K562 (cell line): ENCODE measurements around the gene PDIA3. TPM values are rescaled to one million over a fixed set of nuclear protein-coding genes. Genes with fewer than 3 reads are reported as not detected.

Source experiments
- microRNA counts: library from miRNA; unstranded; fragments of <30 nt; microRNA quantifications from one replicate; lab custom pipeline; 2016
- microRNA-seq: library from miRNA; unstranded; fragments of <30 nt; microRNA quantifications from one replicate; pipeline ENCODE4, GENCODE V29; 2018; ENCODE audit warnings: borderline microRNAs expressed
- polyA plus RNA-seq, 8 experiments: library from polyadenylated mRNA; depleted of rRNA in 4 of 8; stranded (reverse) in 5 of 8; unstranded in 3 of 8; fragments of >200 nt; fragmentation: Nextera tagmentation in 2 of 8; fragmentation: Illumina TruSeq in 1 of 8; extraction: Ambion mirVana in 2 of 8; extraction: Trizol in 1 of 8; gene quantifications; 2 replicates each; pipeline versions ENCODE4 v1.2.1 to v1.2.3, GENCODE V29; 2011 to 2014; ENCODE audit warnings: inconsistent platforms in 1 of 8, missing spikeins in 1 of 8
- small RNA-seq: library from RNA; depleted of rRNA; stranded (forward); fragments of <200 nt; gene quantifications from one replicate; pipeline ENCODE3, GENCODE V24; 2014
- total RNA-seq, 7 experiments: library from RNA; depleted of rRNA in 6 of 7; stranded (reverse); fragments of >200 nt in 6 of 7; fragmentation: Illumina TruSeq in 2 of 7; extraction: Trizol in 2 of 7; gene quantifications; 2 replicates each; pipeline versions ENCODE4 v1.2.1 to v1.2.3, GENCODE V29; 2011 to 2021; ENCODE audit warnings: low replicate concordance in 1 of 7

The PDIA3 gene
- total and polyA plus RNA-seq, 9 of the 15 experiments (the other 6 are each of a cell fraction or from before 2014, with no cell fraction given) = 13.5 to 386 (median 149) TPM

MicroRNA genes within 50 kb of the gene (microRNA counts, 767-probe panel; counts per million panel counts)
- microRNA hsa-miR-1282 (lab: Ali Mortazavi, UCI) = not detected

Small RNA genes lying within 50 kb of the gene (microRNA-seq; reads per million reads assigned to microRNA genes)
- gene MIR1282 = not detected

Small RNA genes lying within 50 kb of the gene (small RNA-seq; reads per million reads assigned to genes)
- gene MIR1282 (not detected), gene RNU6-353P (not detected), gene RNU6-354P (not detected)

Other genes with a start within 250 kb of the PDIA3 start
Only the 7 nearest of the 12 such genes appear.
- 4.9 and 8.4 TPM in 2 replicates for gene CKMT1A, start 52.6 kb upstream of the PDIA3 start, total RNA-seq (2014; rRNA removed)
- gene CKMT1A, start 52.6 kb upstream of the PDIA3 start, total RNA-seq (2014; rRNA removed; fragmentation: Illumina TruSeq; extraction: Trizol) = 2.6 and 4.6 TPM in 2 replicates
- 3.0 and 3.6 TPM in 2 replicates for gene CKMT1A, start 52.6 kb upstream of the PDIA3 start, total RNA-seq (2015; rRNA removed; fragmentation: Illumina TruSeq; extraction: Trizol)
- gene CKMT1A, start 52.6 kb upstream of the PDIA3 start, total RNA-seq (2021) = 8.3 and 8.4 TPM in 2 replicates
- 3.7 and 8.7 TPM in 2 replicates for gene CKMT1A, start 52.6 kb upstream of the PDIA3 start, polyA plus RNA-seq (2011; rRNA removed)
- gene CKMT1A, start 52.6 kb upstream of the PDIA3 start, polyA plus RNA-seq (2014; fragmentation: Illumina TruSeq; extraction: Trizol) = 7.8 and 10.7 TPM in 2 replicates
- 10 to 100 TPM in 1 of 2 experiments, 1 to 10 TPM in 1; 4.8 to 13.5 TPM for gene CKMT1A, start 52.6 kb upstream of the PDIA3 start, polyA plus RNA-seq (2014; fragmentation: Nextera tagmentation; extraction: Ambion mirVana)
- gene CKMT1A, start 52.6 kb upstream of the PDIA3 start, polyA plus RNA-seq (2014; rRNA removed) = 7.7 and 9.7 TPM in 2 replicates
- gene ELL3, start 30.5 kb downstream of the PDIA3 start, total RNA-seq (2014; rRNA removed) = 2.9 and 5.2 TPM in 2 replicates
- gene ELL3, start 30.5 kb downstream of the PDIA3 start, total RNA-seq (2014; rRNA removed; fragmentation: Illumina TruSeq; extraction: Trizol) = 1.9 and 2.6 TPM in 2 replicates
- 1.5 TPM in 2 replicates for gene ELL3, start 30.5 kb downstream of the PDIA3 start, total RNA-seq (2015; rRNA removed; fragmentation: Illumina TruSeq; extraction: Trizol)
- 0.80 and 1.9 TPM in 2 replicates for gene ELL3, start 30.5 kb downstream of the PDIA3 start, total RNA-seq (2021)
- gene ELL3, start 30.5 kb downstream of the PDIA3 start, polyA plus RNA-seq (2011; rRNA removed) = 0.96 and 2.6 TPM in 2 replicates
- 1.8 and 2.6 TPM in 2 replicates for gene ELL3, start 30.5 kb downstream of the PDIA3 start, polyA plus RNA-seq (2014; fragmentation: Illumina TruSeq; extraction: Trizol)
- 1 to 10 TPM; 2.9 to 3.6 TPM for gene ELL3, start 30.5 kb downstream of the PDIA3 start, polyA plus RNA-seq (2014; fragmentation: Nextera tagmentation; extraction: Ambion mirVana)
- gene ELL3, start 30.5 kb downstream of the PDIA3 start, polyA plus RNA-seq (2014; rRNA removed) = 3.0 and 3.9 TPM in 2 replicates
- gene SERF2, start 45.9 kb downstream of the PDIA3 start, total RNA-seq (2014; rRNA removed) = 504 and 539 TPM in 2 replicates
- 330 and 497 TPM in 2 replicates for gene SERF2, start 45.9 kb downstream of the PDIA3 start, total RNA-seq (2014; rRNA removed; fragmentation: Illumina TruSeq; extraction: Trizol)
- gene SERF2, start 45.9 kb downstream of the PDIA3 start, total RNA-seq (2015; rRNA removed; fragmentation: Illumina TruSeq; extraction: Trizol) = 505 and 539 TPM in 2 replicates
- gene SERF2, start 45.9 kb downstream of the PDIA3 start, total RNA-seq (2021) = 867 and 903 TPM in 2 replicates
- gene SERF2, start 45.9 kb downstream of the PDIA3 start, polyA plus RNA-seq (2011; rRNA removed) = 829 and 915 TPM in 2 replicates
- 1,117 and 1,415 TPM in 2 replicates for gene SERF2, start 45.9 kb downstream of the PDIA3 start, polyA plus RNA-seq (2014; fragmentation: Illumina TruSeq; extraction: Trizol)
- gene SERF2, start 45.9 kb downstream of the PDIA3 start, polyA plus RNA-seq (2014; fragmentation: Nextera tagmentation; extraction: Ambion mirVana) = 1,000 to 10,000 TPM; 2,726 to 3,360 TPM
- 1,025 and 1,310 TPM in 2 replicates for gene SERF2, start 45.9 kb downstream of the PDIA3 start, polyA plus RNA-seq (2014; rRNA removed)
- 0.24 TPM in 1 of 2 replicates, not detected in the other for gene SERINC4, start 53.8 kb downstream of the PDIA3 start, total RNA-seq (2014; rRNA removed)
- 0.13 TPM in 1 of 2 replicates, not detected in the other for gene SERINC4, start 53.8 kb downstream of the PDIA3 start, total RNA-seq (2014; rRNA removed; fragmentation: Illumina TruSeq; extraction: Trizol)
- 0.08 and 0.14 TPM in 2 replicates for gene SERINC4, start 53.8 kb downstream of the PDIA3 start, total RNA-seq (2015; rRNA removed; fragmentation: Illumina TruSeq; extraction: Trizol)
- 0.16 and 0.22 TPM in 2 replicates for gene SERINC4, start 53.8 kb downstream of the PDIA3 start, total RNA-seq (2021)
- 0.18 TPM in 2 replicates for gene SERINC4, start 53.8 kb downstream of the PDIA3 start, polyA plus RNA-seq (2011; rRNA removed)
- 0.06 and 0.18 TPM in 2 replicates for gene SERINC4, start 53.8 kb downstream of the PDIA3 start, polyA plus RNA-seq (2014; fragmentation: Illumina TruSeq; extraction: Trizol)
- gene SERINC4, start 53.8 kb downstream of the PDIA3 start, polyA plus RNA-seq (2014; fragmentation: Nextera tagmentation; extraction: Ambion mirVana) = under 1 TPM; 0.23 to 0.48 TPM
- gene SERINC4, start 53.8 kb downstream of the PDIA3 start, polyA plus RNA-seq (2014; rRNA removed) = 0.23 and 0.86 TPM in 2 replicates
- gene HYPK, start 54.2 kb downstream of the PDIA3 start, total RNA-seq (2014; rRNA removed) = 21.1 and 40.6 TPM in 2 replicates
- gene HYPK, start 54.2 kb downstream of the PDIA3 start, total RNA-seq (2014; rRNA removed; fragmentation: Illumina TruSeq; extraction: Trizol) = 6.5 and 7.2 TPM in 2 replicates
- 6.0 and 9.0 TPM in 2 replicates for gene HYPK, start 54.2 kb downstream of the PDIA3 start, total RNA-seq (2015; rRNA removed; fragmentation: Illumina TruSeq; extraction: Trizol)
- 23.7 and 27.7 TPM in 2 replicates for gene HYPK, start 54.2 kb downstream of the PDIA3 start, total RNA-seq (2021)
- gene HYPK, start 54.2 kb downstream of the PDIA3 start, polyA plus RNA-seq (2011; rRNA removed) = 25.8 and 28.0 TPM in 2 replicates
- gene HYPK, start 54.2 kb downstream of the PDIA3 start, polyA plus RNA-seq (2014; fragmentation: Illumina TruSeq; extraction: Trizol) = 17.5 and 26.1 TPM in 2 replicates
- gene HYPK, start 54.2 kb downstream of the PDIA3 start, polyA plus RNA-seq (2014; fragmentation: Nextera tagmentation; extraction: Ambion mirVana) = 1 to 10 TPM; 9.6 TPM
- 22.7 and 33.9 TPM in 2 replicates for gene HYPK, start 54.2 kb downstream of the PDIA3 start, polyA plus RNA-seq (2014; rRNA removed)
- gene MFAP1, start 78.3 kb downstream of the PDIA3 start, total RNA-seq (2014; rRNA removed) = 35.9 and 44.6 TPM in 2 replicates
- 64.1 and 72.5 TPM in 2 replicates for gene MFAP1, start 78.3 kb downstream of the PDIA3 start, total RNA-seq (2014; rRNA removed; fragmentation: Illumina TruSeq; extraction: Trizol)
- gene MFAP1, start 78.3 kb downstream of the PDIA3 start, total RNA-seq (2015; rRNA removed; fragmentation: Illumina TruSeq; extraction: Trizol) = 57.1 and 59.8 TPM in 2 replicates
- 34.3 and 37.1 TPM in 2 replicates for gene MFAP1, start 78.3 kb downstream of the PDIA3 start, total RNA-seq (2021)
- 25.1 and 37.4 TPM in 2 replicates for gene MFAP1, start 78.3 kb downstream of the PDIA3 start, polyA plus RNA-seq (2011; rRNA removed)
- 57.8 and 62.8 TPM in 2 replicates for gene MFAP1, start 78.3 kb downstream of the PDIA3 start, polyA plus RNA-seq (2014; fragmentation: Illumina TruSeq; extraction: Trizol)
- gene MFAP1, start 78.3 kb downstream of the PDIA3 start, polyA plus RNA-seq (2014; fragmentation: Nextera tagmentation; extraction: Ambion mirVana) = 10 to 100 TPM; 34.9 to 64.0 TPM
- gene MFAP1, start 78.3 kb downstream of the PDIA3 start, polyA plus RNA-seq (2014; rRNA removed) = 38.9 and 48.2 TPM in 2 replicates
- gene WDR76, start 80.6 kb downstream of the PDIA3 start, total RNA-seq (2014; rRNA removed) = 37.6 and 40.4 TPM in 2 replicates
- 69.5 and 85.1 TPM in 2 replicates for gene WDR76, start 80.6 kb downstream of the PDIA3 start, total RNA-seq (2014; rRNA removed; fragmentation: Illumina TruSeq; extraction: Trizol)
- gene WDR76, start 80.6 kb downstream of the PDIA3 start, total RNA-seq (2015; rRNA removed; fragmentation: Illumina TruSeq; extraction: Trizol) = 58.4 and 62.5 TPM in 2 replicates
- 43.7 and 46.3 TPM in 2 replicates for gene WDR76, start 80.6 kb downstream of the PDIA3 start, total RNA-seq (2021)
- 22.8 and 31.8 TPM in 2 replicates for gene WDR76, start 80.6 kb downstream of the PDIA3 start, polyA plus RNA-seq (2011; rRNA removed)
- gene WDR76, start 80.6 kb downstream of the PDIA3 start, polyA plus RNA-seq (2014; fragmentation: Illumina TruSeq; extraction: Trizol) = 47.7 and 58.6 TPM in 2 replicates
- 10 to 100 TPM in 1 of 2 experiments, 1 to 10 TPM in 1; 9.8 to 22.8 TPM for gene WDR76, start 80.6 kb downstream of the PDIA3 start, polyA plus RNA-seq (2014; fragmentation: Nextera tagmentation; extraction: Ambion mirVana)
- 37.1 and 44.4 TPM in 2 replicates for gene WDR76, start 80.6 kb downstream of the PDIA3 start, polyA plus RNA-seq (2014; rRNA removed)